GM19099 (cell line): ENCODE results near the gene ADAMTSL2.

ENCODE experiments used
- POLR2A ChIP-seq: IDR thresholded peaks from 3 replicates; pipeline ENCODE4 v1.6.1; 2011; ENCODE audit warnings: low read depth; ENCODE audit not compliant: insufficient read length; ENCODE audit errors: extremely low read depth

ADAMTSL2 gene

GRCh38 chr9:133564451-133565116 is 30.1 kb downstream of the ADAMTSL2 start:
- no peak for TF ChIP-seq POLR2A

- no peak for TF ChIP-seq POLR2A
Measured at GRCh38 chr9:133566382-133566781, 31.9 kb downstream of the ADAMTSL2 start.

GRCh38 chr9:133566817-133567216 is 32.3 kb downstream of the ADAMTSL2 start:
- no peak for TF ChIP-seq POLR2A

GRCh38 chr9:133568186-133568585 is 33.7 kb downstream of the ADAMTSL2 start:
- no peak for TF ChIP-seq POLR2A

- TF ChIP-seq POLR2A, result no peak
Measured at GRCh38 chr9:133569121-133569785, 34.7 kb downstream of the ADAMTSL2 start.

GRCh38 chr9:133569891-133570690 is 35.6 kb downstream of the ADAMTSL2 start:
- no peak for TF ChIP-seq POLR2A

GRCh38 chr9:133570691-133571080 is 36.2 kb downstream of the ADAMTSL2 start:
- TF ChIP-seq POLR2A, result no peak

GRCh38 chr9:133571391-133571890 is 36.9 kb downstream of the ADAMTSL2 start:
- no peak for TF ChIP-seq POLR2A

- no peak for TF ChIP-seq POLR2A
Measured at GRCh38 chr9:133571896-133572595, 37.5 kb downstream of the ADAMTSL2 start.

GRCh38 chr9:133572821-133573361 is 38.4 kb downstream of the ADAMTSL2 start:
- TF ChIP-seq POLR2A, result no peak

- TF ChIP-seq POLR2A, result no peak
Measured at GRCh38 chr9:133573791-133574515, 39.4 kb downstream of the ADAMTSL2 start.

- TF ChIP-seq POLR2A, result no peak
Measured at GRCh38 chr9:133574771-133575170, 40.3 kb downstream of the ADAMTSL2 start.

- TF ChIP-seq POLR2A, result no peak
Measured at GRCh38 chr9:133575186-133576030, 40.9 kb downstream of the ADAMTSL2 start.
